Endothelial cell of umbilical vein (primary cell): ENCODE data around the gene CYP11A1. TPM values are rescaled to one million over a fixed set of nuclear protein-coding genes. Genes with fewer than 3 reads are reported as not detected.

Experiments used
- BruUV-seq: library from RNA; stranded (reverse); fragments of 400-500 nt; replicated peaks from 2 replicates; lab custom pipeline; 2021; lab: Mats Ljungman, UMichigan
- CTCF ChIA-PET: fragments of 300-600, 350-600 bp; sonication (Branson Sonifier 250); formaldehyde crosslinking; loops from one replicate; lab custom pipeline; 2021; ENCODE audit warnings: antibody characterized with exemption, inconsistent platforms; lab: Charles Lee
- POLR2A ChIA-PET: fragments of 300-600, 350-600 bp; sonication (Branson Sonifier 250); formaldehyde crosslinking; loops from one replicate; lab custom pipeline; 2021; ENCODE audit warnings: antibody characterized with exemption, inconsistent platforms; lab: Charles Lee
- DNase-seq: peaks from one replicate; pipeline ENCODE4 v3.0.0-alpha.2; 2011; ENCODE audit warnings: low read depth, low spot score
- FAIRE-seq: peaks from 2 replicates; lab custom pipeline; 2011; peaks lifted over from hg19 to GRCh38; lab: Jason Lieb, UNC
- H2AFZ ChIP-seq: 2 replicates; pipeline ENCODE4 v1.6.0; 2012; ENCODE audit warnings: low read depth, low read length, control low read depth, inconsistent platforms
- H3K27ac ChIP-seq: 2 replicates; pipeline ENCODE4 v1.5.1; 2011; ENCODE audit warnings: low read depth, mild to moderate bottlenecking, control low read depth, low read length, moderate library complexity; ENCODE audit not compliant: insufficient read depth
- H3K27me3 ChIP-seq, 2 experiments: 2 replicates each; pipeline versions ENCODE4 v1.6.0 to v1.6.1; 2011; ENCODE audit warnings: low read length in 2 of 2, mixed read lengths in 1 of 2; ENCODE audit not compliant: control insufficient read depth in 2 of 2, insufficient read depth in 2 of 2
- H3K36me3 ChIP-seq, 2 experiments: 2 replicates in 1 of 2; 3 replicates in 1 of 2; pipeline ENCODE4 v1.5.1; 2011; ENCODE audit warnings: low read length in 2 of 2, mild to moderate bottlenecking in 1 of 2, moderate library complexity in 1 of 2; ENCODE audit not compliant: control insufficient read depth in 2 of 2, insufficient read depth in 2 of 2; ENCODE audit errors: extremely low read depth in 1 of 2
- H3K4me1 ChIP-seq: 3 replicates; pipeline ENCODE4 v1.5.1; 2011; ENCODE audit warnings: mild to moderate bottlenecking, low read length; ENCODE audit not compliant: control insufficient read depth, insufficient read depth; ENCODE audit errors: extremely low read depth
- H3K4me2 ChIP-seq: 2 replicates; pipeline ENCODE4 v1.6.1; 2011; ENCODE audit warnings: low read length, control low read depth, mixed read lengths; ENCODE audit not compliant: insufficient read depth
- H3K4me3 ChIP-seq, 3 experiments: fragments of 200-600 bp in 1 of 3; sonication (generic), shearing (Covaris generic) in 1 of 3; replicated peaks in 1 of 3; 2 replicates each; pipeline ENCODE4 v1.5.1; 2011 to 2016; ENCODE audit warnings: control low read depth in 3 of 3, low read length in 3 of 3, mild to moderate bottlenecking in 2 of 3, inconsistent platforms in 1 of 3, low read depth in 1 of 3, moderate library complexity in 1 of 3; ENCODE audit not compliant: insufficient read depth in 1 of 3
- H3K79me2 ChIP-seq: 2 replicates; pipeline ENCODE4 v1.6.0; 2012; ENCODE audit warnings: low read length, inconsistent platforms; ENCODE audit not compliant: control insufficient read depth, insufficient read depth
- H3K9ac ChIP-seq: replicated peaks from 2 replicates; pipeline ENCODE3; 2011; ENCODE audit warnings: low read length, control low read depth; ENCODE audit not compliant: insufficient read depth; ENCODE audit errors: extremely low read depth
- H3K9me1 ChIP-seq: replicated peaks from 3 replicates; pipeline ENCODE4 v1.6.0; 2011; ENCODE audit warnings: mild to moderate bottlenecking, low read length; ENCODE audit not compliant: control insufficient read depth, insufficient read depth; ENCODE audit errors: extremely low read depth
- H3K9me3 ChIP-seq: replicated peaks from 2 replicates; pipeline ENCODE4 v1.5.1; 2012; ENCODE audit warnings: low read length, inconsistent platforms; ENCODE audit not compliant: control insufficient read depth, insufficient read depth
- H4K20me1 ChIP-seq: replicated peaks from 2 replicates; pipeline ENCODE3; 2011; ENCODE audit warnings: mild to moderate bottlenecking, low read length; ENCODE audit not compliant: control insufficient read depth, insufficient read depth; ENCODE audit errors: extremely low read depth
- CTCF ChIP-seq, 2 donors: IDR thresholded peaks; 1 replicate in 1 of 2; 2 replicates in 1 of 2; pipeline ENCODE4 v1.5.1; 2011; ENCODE audit warnings: low read length in 2 of 2, mild to moderate bottlenecking in 2 of 2, moderate library complexity in 2 of 2, control low read depth in 1 of 2, inconsistent platforms in 1 of 2, low read depth in 1 of 2; ENCODE audit not compliant: insufficient read depth in 1 of 2; ENCODE audit errors: extremely low read depth in 1 of 2
- EZH2 ChIP-seq: IDR thresholded peaks from 2 replicates; pipeline ENCODE4 v1.6.1; 2012; ENCODE audit warnings: borderline replicate concordance, low read depth, mild to moderate bottlenecking, moderate library complexity, low read length, inconsistent platforms; ENCODE audit not compliant: severe bottlenecking
- FOS ChIP-seq: IDR thresholded peaks from 2 replicates; pipeline ENCODE4 v1.6.1; 2011; ENCODE audit warnings: mild to moderate bottlenecking, low read length, moderate library complexity, borderline replicate concordance; ENCODE audit not compliant: insufficient read depth
- GATA2 ChIP-seq: IDR thresholded peaks from 2 replicates; pipeline ENCODE4 v1.7.0; 2011; ENCODE audit warnings: low read depth, mild to moderate bottlenecking, moderate library complexity, mixed read lengths, low read length; ENCODE audit not compliant: insufficient read length, insufficient read depth
- JUN ChIP-seq: IDR thresholded peaks from 2 replicates; pipeline ENCODE4 v1.6.1; 2011; ENCODE audit warnings: borderline replicate concordance, low read depth; ENCODE audit not compliant: insufficient read length, insufficient read depth
- MAX ChIP-seq: IDR thresholded peaks from 2 replicates; pipeline ENCODE4 v1.6.1; 2011; ENCODE audit not compliant: insufficient read depth, insufficient read length
- MYC ChIP-seq: IDR thresholded peaks from one replicate; pipeline ENCODE4 v1.6.1; 2011; ENCODE audit warnings: mild to moderate bottlenecking, low read depth, low read length
- POLR2A ChIP-seq: IDR thresholded peaks from 2 replicates; pipeline ENCODE4 v1.6.1; 2012; ENCODE audit warnings: low read depth, mild to moderate bottlenecking, control low read depth, low read length
- POLR2AphosphoS5 ChIP-seq: IDR thresholded peaks from 2 replicates; pipeline ENCODE4 v1.6.1; 2012; ENCODE audit warnings: low read depth, mild to moderate bottlenecking, control low read depth, low read length, moderate library complexity; ENCODE audit not compliant: insufficient read depth
- dilution Hi-C: fragments of 300-500 bp; cut with MboI; formaldehyde crosslinking; loops from one replicate; pipeline ENCODE4 v1.15.0; 2019; ENCODE audit warnings: low sequenced_read_pairs; ENCODE audit not compliant: extremely low pct_ligation_motif_present
- intact Hi-C: fragments of 100-400 bp; cut with micrococcal nuclease; formaldehyde crosslinking; loops from one replicate; pipeline ENCODE4 v1.10.0; 2022
- polyA plus RNA-seq, 4 experiments: library from polyadenylated mRNA; depleted of rRNA in 3 of 4; stranded (reverse) in 3 of 4; unstranded in 1 of 4; fragments of >200 nt; gene quantifications; 2 replicates each; pipeline versions ENCODE4 v1.2.1 to v1.2.3, GENCODE V29; 2011 to 2012; ENCODE audit warnings: missing spikeins in 1 of 4
- total RNA-seq: library from RNA; stranded (reverse); gene quantifications from 2 replicates; pipeline ENCODE4 v1.2.3, GENCODE V29; 2021

Gene CYP11A1
- total and polyA plus RNA-seq, 2 donors (not counting 3 experiments of a cell fraction or from before 2014, with no cell fraction given): 0.08 TPM; not detected in 1

GRCh38 chr15:74410502-74410901 is 43.1 kb upstream of the CYP11A1 start:
- dilution Hi-C loops: no loop called here

More at GRCh38 chr15:74410502-74410901, 43.1 kb upstream of the CYP11A1 start:
- Histone ChIP-seq H3K9me1 (no peaks in the 10 kb centered on the region), H3K79me2 (no peaks in the 10 kb centered on the region), H3K27ac (no peak overlapping the region), H3K36me3 (no peaks in the 10 kb centered on the region), H3K9ac (no peak overlapping the region), H3K4me3 (no peak overlapping the region), H3K4me2 (no peak overlapping the region), H3K27me3 (peaks cover 0 to 11% of the 10 kb centered on the region in 2 experiments), H2AFZ (no peak overlapping the region), H3K4me1 (no peaks in the 10 kb centered on the region), H4K20me1 (no peaks in the 10 kb centered on the region), H3K9me3 (no peaks in the 10 kb centered on the region)
- ChIA-PET CTCF (interaction anchor here (1.0 kb wide), 1 partner anchor 38 kb away, joined by 3 read pairs; no protein-coding TSS in a partner anchor), POLR2A (no interaction called here)
- DNase-seq (no peak), FAIRE-seq (no peak)
- BruUV-seq: no TSS peak
- intact Hi-C loops: no loop called here
- TF ChIP-seq GATA2: no peak
- no peak for TF ChIP-seq CTCF (IDR thresholded peaks at IDR 0.05; ENCODE audit: extremely low read depth in 1 of 2, insufficient read depth in 1 of 2, low read depth in 1 of 2, low read length in 2 of 2)
- no peak for TF ChIP-seq MYC
- no peak for TF ChIP-seq POLR2AphosphoS5
- TF ChIP-seq MAX: no peak
- no peak for TF ChIP-seq POLR2A
- no peak for TF ChIP-seq JUN
- no peak for TF ChIP-seq FOS
- no peak for TF ChIP-seq EZH2
